ENCODE measurements around the gene TMCO2. TPM values are rescaled to one million over a fixed set of nuclear protein-coding genes. Genes with fewer than 3 reads are reported as not detected.
A peak's percentile ranks its signal among the peaks of the same experiment; 100 is the strongest.

TMCO2 gene
- total RNA-seq, 2 experiments from 2014 or later: not detected

DNA sequence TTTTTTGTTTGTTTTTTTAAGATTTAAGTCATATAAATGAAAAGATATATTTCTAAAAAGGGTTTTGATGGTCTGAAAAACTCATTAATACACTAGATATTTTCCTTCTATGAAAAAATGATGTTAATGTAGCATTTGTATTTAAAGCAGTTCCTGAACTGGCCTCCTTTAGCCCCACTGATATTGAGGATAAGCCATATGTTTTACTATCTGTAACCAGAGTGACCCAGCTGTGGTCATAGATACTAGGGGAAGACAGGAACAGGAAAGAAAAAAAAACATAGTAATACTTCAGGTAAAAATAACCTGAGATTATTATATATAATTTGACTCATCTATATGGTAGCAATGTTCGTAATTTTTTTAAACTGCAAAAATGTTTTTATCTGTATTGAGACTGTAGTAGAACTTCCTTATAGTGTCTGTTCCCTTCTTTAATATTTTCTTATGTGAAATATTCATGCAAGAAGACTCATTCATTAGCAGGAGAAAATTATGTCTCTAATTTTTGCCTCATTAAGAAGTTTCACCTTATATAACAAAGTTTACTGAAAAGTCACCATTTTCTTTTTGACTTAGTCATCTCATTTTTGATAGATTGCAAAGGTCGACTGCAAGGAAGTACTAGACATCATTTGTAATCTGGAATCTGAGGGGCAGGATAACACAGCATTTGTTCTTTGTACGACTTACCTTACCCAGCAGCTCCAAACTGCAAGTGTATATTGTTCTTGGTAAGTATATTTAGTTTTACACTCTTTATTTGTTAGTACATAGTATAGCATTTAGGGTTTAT lies 25.6 kb upstream of the TMCO2 start:
- ATAC-seq: no peak
- CTCF ChIA-PET: no interaction called here

DNA sequence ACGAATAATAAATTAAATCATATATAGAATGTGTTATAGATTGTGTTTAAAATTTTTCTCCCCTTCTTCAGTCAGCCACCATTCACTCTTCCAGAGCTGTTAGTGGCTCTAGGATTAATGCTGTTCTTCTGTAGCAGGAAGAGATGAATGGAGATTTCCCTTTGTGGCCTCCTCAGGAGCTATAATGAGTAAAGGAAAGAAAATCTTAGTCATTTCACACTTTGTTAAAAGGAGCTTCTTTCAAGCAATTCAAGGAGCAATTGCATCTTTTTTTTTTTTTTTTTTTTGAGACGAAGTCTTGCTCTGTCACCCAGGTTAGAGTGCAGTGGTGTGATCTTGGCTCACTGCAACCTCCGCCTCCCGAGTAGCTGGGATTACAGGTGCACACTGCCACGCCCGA lies 23.7 kb upstream of the TMCO2 start:
- intact Hi-C loops (cut with micrococcal nuclease): no loop called here
- POLR2A ChIA-PET: interaction anchor here (0.6 to 1.4 kb wide), 3 partner anchors 9 to 34 kb away, joined by 3 to 6 read pairs (median 3); no protein-coding TSS in a partner anchor
- CTCF ChIA-PET: interaction anchor here (0.7 to 2.1 kb wide), 3 partner anchors 33 to 80 kb away, joined by 3 to 6 read pairs (median 3); no protein-coding TSS in a partner anchor
- peak overlapping the region; percentile 34 for H3K27ac Mint-ChIP-seq
- DNase-seq: peak; percentile 18
- no peaks in the 10 kb centered on the region for H3K27me3 Mint-ChIP-seq
- ATAC-seq: peak; percentile 79
- no peaks in the 10 kb centered on the region for H3K9me3 Mint-ChIP-seq
- no peak overlapping the region for H3K4me3 Mint-ChIP-seq
- peaks cover 16% of the 10 kb centered on the region for H3K36me3 Mint-ChIP-seq (ENCODE audit: low read depth)
- TF ChIP-seq, protein P1, sequence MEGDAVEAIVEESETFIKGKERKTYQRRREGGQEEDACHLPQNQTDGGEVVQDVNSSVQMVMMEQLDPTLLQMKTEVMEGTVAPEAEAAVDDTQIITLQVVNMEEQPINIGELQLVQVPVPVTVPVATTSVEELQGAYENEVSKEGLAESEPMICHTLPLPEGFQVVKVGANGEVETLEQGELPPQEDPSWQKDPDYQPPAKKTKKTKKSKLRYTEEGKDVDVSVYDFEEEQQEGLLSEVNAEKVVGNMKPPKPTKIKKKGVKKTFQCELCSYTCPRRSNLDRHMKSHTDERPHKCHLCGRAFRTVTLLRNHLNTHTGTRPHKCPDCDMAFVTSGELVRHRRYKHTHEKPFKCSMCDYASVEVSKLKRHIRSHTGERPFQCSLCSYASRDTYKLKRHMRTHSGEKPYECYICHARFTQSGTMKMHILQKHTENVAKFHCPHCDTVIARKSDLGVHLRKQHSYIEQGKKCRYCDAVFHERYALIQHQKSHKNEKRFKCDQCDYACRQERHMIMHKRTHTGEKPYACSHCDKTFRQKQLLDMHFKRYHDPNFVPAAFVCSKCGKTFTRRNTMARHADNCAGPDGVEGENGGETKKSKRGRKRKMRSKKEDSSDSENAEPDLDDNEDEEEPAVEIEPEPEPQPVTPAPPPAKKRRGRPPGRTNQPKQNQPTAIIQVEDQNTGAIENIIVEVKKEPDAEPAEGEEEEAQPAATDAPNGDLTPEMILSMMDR (IDR thresholded peaks at IDR 0.05): no peak
- H3K4me1 Mint-ChIP-seq (ENCODE audit: low read depth): peaks cover 30% of the 10 kb centered on the region

More for the DNA sequence above, 25.6 kb upstream of the TMCO2 start:
- Mint-ChIP-seq H3K27ac (no peak overlapping the region), H3K4me1 (ENCODE audit: low read depth) (peaks cover 37% of the 10 kb centered on the region), H3K9me3 (no peaks in the 10 kb centered on the region), H3K27me3 (no peaks in the 10 kb centered on the region), H3K4me3 (no peak overlapping the region), H3K36me3 (ENCODE audit: low read depth) (peaks cover 17% of the 10 kb centered on the region)
- POLR2A ChIA-PET: no interaction called here
- no peak for DNase-seq
- intact Hi-C loops (cut with micrococcal nuclease): no loop called here
- TF ChIP-seq, protein P1 (IDR thresholded peaks at IDR 0.05): no peak

DNA sequence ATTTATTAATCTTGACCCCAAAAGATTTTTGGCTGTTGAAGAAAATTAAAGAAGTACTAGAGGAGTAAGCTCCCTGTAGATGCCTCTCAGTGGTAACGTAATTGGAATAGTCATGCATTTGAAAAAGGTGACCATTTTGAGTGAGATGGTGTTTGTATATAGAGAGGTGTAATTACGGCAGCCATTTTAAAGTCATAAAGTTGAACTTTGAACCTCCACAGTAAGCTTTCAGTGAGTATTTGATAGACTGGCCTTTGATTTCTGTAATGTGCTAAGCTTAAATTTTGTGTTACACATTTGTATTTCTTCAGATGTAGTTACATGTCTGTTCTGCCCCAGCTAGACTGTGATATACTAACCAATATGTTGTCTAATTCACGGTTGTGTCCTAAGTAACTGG lies 21.5 kb upstream of the TMCO2 start:
- H3K4me3 Mint-ChIP-seq: no peak overlapping the region
- peaks cover 25% of the 10 kb centered on the region for H3K36me3 Mint-ChIP-seq (ENCODE audit: low read depth)
- H3K27ac Mint-ChIP-seq: no peak overlapping the region
- H3K4me1 Mint-ChIP-seq (ENCODE audit: low read depth): peaks cover 31% of the 10 kb centered on the region
- DNase-seq: no peak
- TF ChIP-seq, protein P1 (IDR thresholded peaks at IDR 0.05): no peak
- ChIA-PET POLR2A (interaction anchor here (0.6 to 0.8 kb wide), 2 partner anchors 9 to 172 kb away, joined by 3 to 4 read pairs; no protein-coding TSS in a partner anchor), CTCF (interaction anchor here (0.8 to 1.7 kb wide), 4 partner anchors 36 to 307 kb away, joined by 3 to 8 read pairs (median 4); no protein-coding TSS in a partner anchor)
- H3K27me3 Mint-ChIP-seq: no peaks in the 10 kb centered on the region
- ATAC-seq: no peak
- no peaks in the 10 kb centered on the region for H3K9me3 Mint-ChIP-seq
- intact Hi-C loops (cut with micrococcal nuclease): no loop called here

DNA sequence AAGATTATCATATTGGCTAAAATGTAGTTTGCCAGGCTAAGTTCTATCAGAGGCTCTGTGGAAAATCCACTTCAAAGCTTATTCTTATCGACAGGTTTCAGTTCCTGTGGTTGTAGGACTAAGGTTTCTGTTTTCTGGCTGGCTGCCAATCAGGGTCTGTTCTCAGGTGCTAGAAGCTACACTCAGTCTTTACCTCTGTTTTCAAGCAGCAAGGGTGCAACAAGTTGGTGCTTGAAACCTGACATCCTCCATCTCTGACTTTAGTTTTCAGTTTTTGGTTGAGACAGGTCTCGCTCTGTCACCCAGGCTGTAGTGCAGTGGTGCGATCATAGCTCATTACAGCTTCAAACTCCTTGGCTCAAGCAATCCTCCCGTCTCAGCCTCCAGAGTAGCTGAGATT lies 15.3 kb upstream of the TMCO2 start:
- ATAC-seq (peak; percentile 91), DNase-seq (peak; percentile 88)
- POLR2A ChIA-PET: interaction anchor here (0.9 to 2.0 kb wide), 6 partner anchors 8 to 106 kb away, joined by 3 to 7 read pairs (median 4); partner anchors contain the start of gene ZMPSTE24
- peaks cover 32% of the 10 kb centered on the region for H3K4me1 Mint-ChIP-seq (ENCODE audit: low read depth)
- intact Hi-C loops (cut with micrococcal nuclease): no loop called here
- no peaks in the 10 kb centered on the region for H3K9me3 Mint-ChIP-seq
- H3K4me3 Mint-ChIP-seq: no peak overlapping the region
- H3K36me3 Mint-ChIP-seq (ENCODE audit: low read depth): peaks cover 63% of the 10 kb centered on the region
- H3K27me3 Mint-ChIP-seq: no peaks in the 10 kb centered on the region
- TF ChIP-seq, protein P1 (IDR thresholded peaks at IDR 0.05): no peak
- peak overlapping the region; percentile 28 for H3K27ac Mint-ChIP-seq
- CTCF ChIA-PET: interaction anchor here (1.1 to 2.4 kb wide), 8 partner anchors 9 to 106 kb away, joined by 3 to 11 read pairs (median 4); no protein-coding TSS in a partner anchor

DNA sequence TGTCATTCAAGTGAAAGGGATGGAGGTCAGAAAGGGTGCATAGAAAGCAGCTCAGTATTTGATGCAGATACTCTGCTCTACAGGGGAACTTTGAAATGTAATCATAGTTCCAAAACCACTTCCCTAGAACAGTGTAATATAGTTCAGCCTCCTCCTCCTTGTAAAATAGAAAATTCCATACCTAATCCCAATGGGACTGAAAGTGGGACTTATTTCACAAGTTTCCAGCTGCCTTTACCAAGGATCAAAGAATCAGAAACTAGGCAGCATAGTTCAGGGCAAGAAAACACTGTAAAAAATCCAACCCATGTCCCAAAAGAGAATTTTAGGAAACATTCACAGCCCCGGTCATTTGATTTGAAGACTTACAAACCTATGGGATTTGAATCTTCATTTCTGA lies 8.1 kb upstream of the TMCO2 start:
- H3K27me3 Mint-ChIP-seq: no peaks in the 10 kb centered on the region
- no peak for ATAC-seq
- H3K4me3 Mint-ChIP-seq: no peak overlapping the region
- intact Hi-C loops (cut with micrococcal nuclease): no loop called here
- H3K36me3 Mint-ChIP-seq (ENCODE audit: low read depth): peaks cover 50% of the 10 kb centered on the region
- DNase-seq: no peak
- ChIA-PET CTCF (interaction anchor here (1.4 to 3.6 kb wide), 5 partner anchors 20 to 99 kb away, joined by 3 to 17 read pairs (median 7); no protein-coding TSS in a partner anchor), POLR2A (interaction anchor here (0.6 to 2.1 kb wide), 5 partner anchors 7 to 120 kb away, joined by 3 to 7 read pairs (median 3); no protein-coding TSS in a partner anchor)
- H3K27ac Mint-ChIP-seq: no peak overlapping the region
- no peaks in the 10 kb centered on the region for H3K9me3 Mint-ChIP-seq
- TF ChIP-seq, protein P1 (IDR thresholded peaks at IDR 0.05): no peak
- H3K4me1 Mint-ChIP-seq (ENCODE audit: low read depth): peaks cover 36% of the 10 kb centered on the region
